ENCODE results near the gene C5orf15. TPM values are rescaled to one million over a fixed set of nuclear protein-coding genes. Genes with fewer than 3 reads are reported as not detected.

Gene C5orf15
- total and polyA plus RNA-seq, 9 of the 15 experiments (the other 6 are each of a cell fraction or from before 2014, with no cell fraction given) = 23.3 to 50.7 (median 35.5) TPM

DNA sequence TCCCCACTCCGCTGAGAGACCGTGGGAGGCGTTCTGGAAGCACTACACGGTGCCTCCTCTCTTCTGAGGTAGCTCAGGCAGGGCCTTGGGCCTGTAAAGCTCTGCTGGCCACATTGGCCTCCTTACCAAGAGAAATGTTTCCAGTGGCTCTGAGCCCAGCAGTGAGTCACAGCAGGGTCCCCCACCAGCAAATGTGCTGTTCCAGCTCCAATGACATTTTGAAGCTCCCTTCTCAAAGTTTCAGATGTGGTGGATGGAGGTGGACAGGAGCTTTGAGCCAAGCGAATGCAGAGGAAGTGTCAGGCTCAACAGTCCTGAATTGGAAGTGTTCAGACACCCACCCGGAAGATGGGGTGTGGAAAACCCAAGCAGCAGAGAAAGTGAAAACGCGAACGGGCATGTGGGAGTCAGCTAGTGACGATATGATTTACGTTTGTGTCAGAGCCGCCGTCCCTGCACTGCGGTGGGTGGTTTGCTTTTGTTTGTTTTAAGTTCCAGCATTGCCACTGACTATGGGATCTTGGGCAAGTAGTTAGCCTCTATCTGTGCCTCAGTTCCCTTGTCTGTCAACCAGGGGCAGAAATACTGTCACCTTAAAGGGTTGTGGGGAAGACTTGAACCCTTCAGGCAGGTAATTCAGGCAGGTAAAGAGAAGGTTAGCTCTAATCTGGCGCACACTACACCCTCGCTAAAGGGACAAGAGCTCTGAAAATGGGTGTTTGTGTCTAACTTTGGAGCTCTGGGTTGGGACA, 38.2 kb downstream of the C5orf15 start (continued):
- TF ChIP-seq, protein P1, sequence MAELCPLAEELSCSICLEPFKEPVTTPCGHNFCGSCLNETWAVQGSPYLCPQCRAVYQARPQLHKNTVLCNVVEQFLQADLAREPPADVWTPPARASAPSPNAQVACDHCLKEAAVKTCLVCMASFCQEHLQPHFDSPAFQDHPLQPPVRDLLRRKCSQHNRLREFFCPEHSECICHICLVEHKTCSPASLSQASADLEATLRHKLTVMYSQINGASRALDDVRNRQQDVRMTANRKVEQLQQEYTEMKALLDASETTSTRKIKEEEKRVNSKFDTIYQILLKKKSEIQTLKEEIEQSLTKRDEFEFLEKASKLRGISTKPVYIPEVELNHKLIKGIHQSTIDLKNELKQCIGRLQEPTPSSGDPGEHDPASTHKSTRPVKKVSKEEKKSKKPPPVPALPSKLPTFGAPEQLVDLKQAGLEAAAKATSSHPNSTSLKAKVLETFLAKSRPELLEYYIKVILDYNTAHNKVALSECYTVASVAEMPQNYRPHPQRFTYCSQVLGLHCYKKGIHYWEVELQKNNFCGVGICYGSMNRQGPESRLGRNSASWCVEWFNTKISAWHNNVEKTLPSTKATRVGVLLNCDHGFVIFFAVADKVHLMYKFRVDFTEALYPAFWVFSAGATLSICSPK (IDR thresholded peaks at IDR 0.05; ENCODE audit: borderline replicate concordance) = 0 out of 2 replicates have a peak, but pooled peaks have one; percentile 65
- TF ChIP-seq, protein P2, sequence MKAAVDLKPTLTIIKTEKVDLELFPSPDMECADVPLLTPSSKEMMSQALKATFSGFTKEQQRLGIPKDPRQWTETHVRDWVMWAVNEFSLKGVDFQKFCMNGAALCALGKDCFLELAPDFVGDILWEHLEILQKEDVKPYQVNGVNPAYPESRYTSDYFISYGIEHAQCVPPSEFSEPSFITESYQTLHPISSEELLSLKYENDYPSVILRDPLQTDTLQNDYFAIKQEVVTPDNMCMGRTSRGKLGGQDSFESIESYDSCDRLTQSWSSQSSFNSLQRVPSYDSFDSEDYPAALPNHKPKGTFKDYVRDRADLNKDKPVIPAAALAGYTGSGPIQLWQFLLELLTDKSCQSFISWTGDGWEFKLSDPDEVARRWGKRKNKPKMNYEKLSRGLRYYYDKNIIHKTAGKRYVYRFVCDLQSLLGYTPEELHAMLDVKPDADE (conservative IDR thresholded peaks at IDR 0.05; ENCODE audit: control insufficient read depth, low read depth, low read length) = no peak
- TF ChIP-seq GABPA (tag; conservative IDR thresholded peaks at IDR 0.05; ENCODE audit: low read depth) (peak; percentile 40; the same call in 1 of the 2 replicates), PHF8 (IDR thresholded peaks at IDR 0.05; ENCODE audit: borderline replicate concordance, low read length) (peak; percentile 35; the same call in 1 of the 2 replicates), ZNF586 (CRISPR knock-in tag; conservative IDR thresholded peaks at IDR 0.05) (no peak), NCOA1 (IDR thresholded peaks at IDR 0.05; ENCODE audit: low read depth) (no peak), JUNB (CRISPR knock-in tag; conservative IDR thresholded peaks at IDR 0.05) (no peak), ZNF212 (CRISPR knock-in tag; IDR thresholded peaks at IDR 0.05) (no peak), PHB (CRISPR knock-in tag; IDR thresholded peaks at IDR 0.05) (no peak), CTBP1 (IDR thresholded peaks at IDR 0.05; ENCODE audit: borderline replicate concordance) (0 out of 2 replicates have a peak, but pooled peaks have one; percentile 43), ETV6 (IDR thresholded peaks at IDR 0.05; ENCODE audit: borderline replicate concordance in 1 of 2, low read depth in 2 of 2, low read length in 1 of 2) (peak in 1 of 2 experiments; percentile 37; a peak in 1 of 4 replicates), ETV6 (CRISPR knock-in tag; IDR thresholded peaks at IDR 0.05; ENCODE audit: borderline replicate concordance) (no peak), SIN3A (IDR thresholded peaks at IDR 0.05; ENCODE audit: borderline replicate concordance in 2 of 2, control insufficient read depth in 1 of 2, low read depth in 2 of 2, low read length in 2 of 2) (no peak), MAFG (tag; conservative IDR thresholded peaks at IDR 0.05) (no peak), ADNP (tag; IDR thresholded peaks at IDR 0.05) (no peak), RBFOX2 (IDR thresholded peaks at IDR 0.05; ENCODE audit: low read depth, low read length) (peak; percentile 45; the same call in 1 of the 2 replicates), HDGF (IDR thresholded peaks at IDR 0.05) (0 out of 2 replicates have a peak, but pooled peaks have one; percentile 45), ZNF766 (CRISPR knock-in tag; conservative IDR thresholded peaks at IDR 0.05) (peak; percentile 34), ZNF134 (CRISPR knock-in tag; conservative IDR thresholded peaks at IDR 0.05) (no peak), TOE1 (IDR thresholded peaks at IDR 0.05; ENCODE audit: borderline replicate concordance) (no peak), TOE1 (CRISPR knock-in tag; IDR thresholded peaks at IDR 0.05; ENCODE audit: borderline replicate concordance, low read depth) (no peak)
- TF ChIP-seq, protein P3, sequence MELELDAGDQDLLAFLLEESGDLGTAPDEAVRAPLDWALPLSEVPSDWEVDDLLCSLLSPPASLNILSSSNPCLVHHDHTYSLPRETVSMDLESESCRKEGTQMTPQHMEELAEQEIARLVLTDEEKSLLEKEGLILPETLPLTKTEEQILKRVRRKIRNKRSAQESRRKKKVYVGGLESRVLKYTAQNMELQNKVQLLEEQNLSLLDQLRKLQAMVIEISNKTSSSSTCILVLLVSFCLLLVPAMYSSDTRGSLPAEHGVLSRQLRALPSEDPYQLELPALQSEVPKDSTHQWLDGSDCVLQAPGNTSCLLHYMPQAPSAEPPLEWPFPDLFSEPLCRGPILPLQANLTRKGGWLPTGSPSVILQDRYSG (tag; conservative IDR thresholded peaks at IDR 0.05; ENCODE audit: low read depth) = 0 out of 2 replicates have a peak, but pooled peaks have one; percentile 36

All from K562 (cell line).